ENCODE measurements around the gene NRIP3. TPM values are rescaled to one million over a fixed set of nuclear protein-coding genes. Genes with fewer than 3 reads are reported as not detected.
A peak's percentile ranks its signal among the peaks of the same experiment; 100 is the strongest.

Gene NRIP3
- total and polyA plus RNA-seq, 9 of the 15 experiments (the other 6 are each of a cell fraction or from before 2014, with no cell fraction given), result 4.4 to 18.7 (median 11.6) TPM

DNA sequence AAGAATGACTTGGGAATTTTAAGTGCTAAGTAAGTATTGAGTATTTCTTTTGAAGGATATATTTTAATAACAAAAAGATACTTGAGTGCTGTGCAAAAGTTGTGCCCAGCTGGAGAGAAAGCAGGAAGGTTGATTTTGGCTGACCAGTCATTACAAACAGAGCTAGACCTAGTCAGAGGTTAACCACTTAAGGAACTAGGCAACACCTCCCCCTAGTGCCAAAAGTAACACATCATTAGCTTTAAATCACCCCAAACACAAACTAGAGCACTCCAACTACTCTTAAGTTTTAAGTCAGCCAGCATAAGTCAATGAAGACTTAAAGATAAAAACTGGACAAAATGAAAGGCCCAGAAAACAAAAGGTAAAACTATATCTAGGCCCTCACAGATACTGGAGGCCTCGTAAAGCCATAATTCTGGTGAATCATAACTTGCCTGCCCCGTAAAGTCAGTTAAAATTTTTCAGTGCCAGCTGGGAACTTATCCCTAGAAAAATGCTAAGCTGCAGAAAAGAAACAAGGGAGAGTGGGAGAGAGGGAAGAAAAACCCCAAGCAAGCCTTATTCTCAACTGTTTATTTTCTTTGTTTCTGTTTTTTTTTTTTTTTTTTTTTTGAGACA is 44.1 kb downstream of the NRIP3 start (continued):
- TF ChIP-seq MCM7 (IDR thresholded peaks at IDR 0.05), result no peak
- no peak for TF ChIP-seq ELF4 (CRISPR knock-in tag; IDR thresholded peaks at IDR 0.05)
- no peak for TF ChIP-seq ZBTB17 (CRISPR knock-in tag; IDR thresholded peaks at IDR 0.05)
- TF ChIP-seq, protein P1, sequence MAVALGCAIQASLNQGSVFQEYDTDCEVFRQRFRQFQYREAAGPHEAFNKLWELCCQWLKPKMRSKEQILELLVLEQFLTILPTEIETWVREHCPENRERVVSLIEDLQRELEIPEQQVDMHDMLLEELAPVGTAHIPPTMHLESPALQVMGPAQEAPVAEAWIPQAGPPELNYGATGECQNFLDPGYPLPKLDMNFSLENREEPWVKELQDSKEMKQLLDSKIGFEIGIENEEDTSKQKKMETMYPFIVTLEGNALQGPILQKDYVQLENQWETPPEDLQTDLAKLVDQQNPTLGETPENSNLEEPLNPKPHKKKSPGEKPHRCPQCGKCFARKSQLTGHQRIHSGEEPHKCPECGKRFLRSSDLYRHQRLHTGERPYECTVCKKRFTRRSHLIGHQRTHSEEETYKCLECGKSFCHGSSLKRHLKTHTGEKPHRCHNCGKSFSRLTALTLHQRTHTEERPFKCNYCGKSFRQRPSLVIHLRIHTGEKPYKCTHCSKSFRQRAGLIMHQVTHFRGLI (CRISPR knock-in tag; IDR thresholded peaks at IDR 0.05), result no peak
- no peak for TF ChIP-seq CBX8 (IDR thresholded peaks at IDR 0.05; ENCODE audit: borderline replicate concordance, extremely low read depth, low read depth, low read length, poor library complexity, severe bottlenecking)
- TF ChIP-seq ZNF511 (CRISPR knock-in tag; IDR thresholded peaks at IDR 0.05), result no peak
- no peak for TF ChIP-seq EGR1 (conservative IDR thresholded peaks at IDR 0.05)
- no peak for TF ChIP-seq JUN (IDR thresholded peaks at IDR 0.05; ENCODE audit: borderline replicate concordance, low read depth, low read length)
- no peak for TF ChIP-seq JUN (CRISPR knock-in tag; IDR thresholded peaks at IDR 0.05; ENCODE audit: borderline replicate concordance)
- TF ChIP-seq REST (IDR thresholded peaks at IDR 0.05; ENCODE audit: borderline replicate concordance), result peak; percentile 67; the same call in 1 of the 2 replicates
- TF ChIP-seq REST (CRISPR knock-in tag; IDR thresholded peaks at IDR 0.05; ENCODE audit: low read depth), result no peak
- no peak for TF ChIP-seq NUFIP1 (IDR thresholded peaks at IDR 0.05; ENCODE audit: partially characterized antibody)
- 0 out of 2 replicates have a peak, but pooled peaks have one; percentile 11 for TF ChIP-seq FOSL1 (tag; conservative IDR thresholded peaks at IDR 0.05)
- TF ChIP-seq ATF7 (IDR thresholded peaks at IDR 0.05), result no peak
- TF ChIP-seq ZNF146 (CRISPR knock-in tag; IDR thresholded peaks at IDR 0.05; ENCODE audit: unreplicated experiment), result no peak
- no peak for TF ChIP-seq NFYB (IDR thresholded peaks at IDR 0.05; ENCODE audit: extremely low read depth, insufficient read length)
- TF ChIP-seq NCOA4 (IDR thresholded peaks at IDR 0.05; ENCODE audit: partially characterized antibody), result no peak
- TF ChIP-seq PHF8 (IDR thresholded peaks at IDR 0.05; ENCODE audit: borderline replicate concordance, low read length), result no peak

All from K562 (cell line).